Measurements from ENCODE around the gene SNRNP25.

GRCh38 chr16:76535-77272 lies 23.1 kb downstream of the SNRNP25 start:
- TF ChIP-seq BRD9 (IDR thresholded peaks at IDR 0.05; ENCODE audit: low read depth, partially characterized antibody) (no peak), CTCF (IDR thresholded peaks at IDR 0.05 in 2 of 3, conservative IDR thresholded peaks at IDR 0.05 in 1 of 3; ENCODE audit: insufficient read depth in 2 of 3, low read depth in 1 of 3, low read length in 3 of 3) (no peak), EP300 (IDR thresholded peaks at IDR 0.05; ENCODE audit: low read length) (no peak; the same call in 1 of the 2 replicates), RAD21 (CRISPR knock-in tag; conservative IDR thresholded peaks at IDR 0.05 in 1 of 2, IDR thresholded peaks at IDR 0.05 in 1 of 2) (no peak), FOXK1 (CRISPR knock-in tag; IDR thresholded peaks at IDR 0.05; ENCODE audit: borderline replicate concordance) (0 out of 2 replicates have a peak, but pooled peaks have one; percentile 75), EZH2 (IDR thresholded peaks at IDR 0.05; ENCODE audit: borderline replicate concordance, low read depth, low read length) (no peak), NR3C1 (CRISPR knock-in tag; IDR thresholded peaks at IDR 0.05) (no peak)
- TF ChIP-seq, protein P1, sequence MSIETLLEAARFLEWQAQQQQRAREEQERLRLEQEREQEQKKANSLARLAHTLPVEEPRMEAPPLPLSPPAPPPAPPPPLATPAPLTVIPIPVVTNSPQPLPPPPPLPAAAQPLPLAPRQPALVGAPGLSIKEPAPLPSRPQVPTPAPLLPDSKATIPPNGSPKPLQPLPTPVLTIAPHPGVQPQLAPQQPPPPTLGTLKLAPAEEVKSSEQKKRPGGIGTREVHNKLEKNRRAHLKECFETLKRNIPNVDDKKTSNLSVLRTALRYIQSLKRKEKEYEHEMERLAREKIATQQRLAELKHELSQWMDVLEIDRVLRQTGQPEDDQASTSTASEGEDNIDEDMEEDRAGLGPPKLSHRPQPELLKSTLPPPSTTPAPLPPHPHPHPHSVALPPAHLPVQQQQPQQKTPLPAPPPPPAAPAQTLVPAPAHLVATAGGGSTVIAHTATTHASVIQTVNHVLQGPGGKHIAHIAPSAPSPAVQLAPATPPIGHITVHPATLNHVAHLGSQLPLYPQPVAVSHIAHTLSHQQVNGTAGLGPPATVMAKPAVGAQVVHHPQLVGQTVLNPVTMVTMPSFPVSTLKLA (conservative IDR thresholded peaks at IDR 0.05): peak in 1 of 2 experiments; percentile 40; a peak in 1 of 4 replicates
- TF ChIP-seq, protein P2, sequence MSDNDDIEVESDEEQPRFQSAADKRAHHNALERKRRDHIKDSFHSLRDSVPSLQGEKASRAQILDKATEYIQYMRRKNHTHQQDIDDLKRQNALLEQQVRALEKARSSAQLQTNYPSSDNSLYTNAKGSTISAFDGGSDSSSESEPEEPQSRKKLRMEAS (CRISPR knock-in tag; IDR thresholded peaks at IDR 0.05): peak; percentile 6; the same call in 1 of the 2 replicates
